ENCODE measurements around the gene SND1.

The SND1 gene

GRCh38 chr7:127933146-127933545, 281.2 kb downstream of the SND1 start:
- Histone ChIP-seq H3K27me3 (ENCODE audit: insufficient read depth, poor library complexity, severe bottlenecking) (no peaks in the 10 kb centered on the region), H3K27ac (replicated peaks) (no peak overlapping the region), H3K4me3 (replicated peaks; ENCODE audit: insufficient read depth, low read length) (no peak overlapping the region)
- no peak for DNase-seq (ENCODE audit: low read depth in 1 of 2, low spot score in 1 of 2)
- TF ChIP-seq GABPA (IDR thresholded peaks at IDR 0.05; ENCODE audit: low read depth) (no peak), POLR2AphosphoS5 (IDR thresholded peaks at IDR 0.05; ENCODE audit: low read depth) (no peak), REST (IDR thresholded peaks at IDR 0.05; ENCODE audit: insufficient replicate concordance, low read depth) (no peak), SPI1 (IDR thresholded peaks at IDR 0.05; ENCODE audit: borderline replicate concordance, low read depth) (no peak), CTCF (IDR thresholded peaks at IDR 0.05; ENCODE audit: insufficient read depth, low read length) (no peak)

GRCh38 chr7:127934711-127935110, 282.7 kb downstream of the SND1 start:
- H3K27ac ChIP-seq (replicated peaks) = no peak overlapping the region
- TF ChIP-seq GABPA (IDR thresholded peaks at IDR 0.05; ENCODE audit: low read depth) (no peak), SPI1 (IDR thresholded peaks at IDR 0.05; ENCODE audit: borderline replicate concordance, low read depth) (no peak), REST (IDR thresholded peaks at IDR 0.05; ENCODE audit: insufficient replicate concordance, low read depth) (no peak), CTCF (IDR thresholded peaks at IDR 0.05; ENCODE audit: insufficient read depth, low read length) (no peak), POLR2AphosphoS5 (IDR thresholded peaks at IDR 0.05; ENCODE audit: low read depth) (no peak)
- no peaks in the 10 kb centered on the region for H3K27me3 ChIP-seq (ENCODE audit: insufficient read depth, poor library complexity, severe bottlenecking)
- no peak overlapping the region for H3K4me3 ChIP-seq (replicated peaks; ENCODE audit: insufficient read depth, low read length)
- no peak for DNase-seq (ENCODE audit: low read depth in 1 of 2, low spot score in 1 of 2)

GRCh38 chr7:127935847-127936376, 283.9 kb downstream of the SND1 start:
- Histone ChIP-seq H3K27me3 (ENCODE audit: insufficient read depth, poor library complexity, severe bottlenecking) (no peaks in the 10 kb centered on the region), H3K27ac (replicated peaks) (no peak overlapping the region), H3K4me3 (replicated peaks; ENCODE audit: insufficient read depth, low read length) (no peak overlapping the region)
- no peak for DNase-seq (ENCODE audit: low read depth in 1 of 2, low spot score in 1 of 2)
- TF ChIP-seq CTCF (IDR thresholded peaks at IDR 0.05; ENCODE audit: insufficient read depth, low read length) = no peak
- TF ChIP-seq SPI1 (IDR thresholded peaks at IDR 0.05; ENCODE audit: borderline replicate concordance, low read depth) = no peak
- no peak for TF ChIP-seq REST (IDR thresholded peaks at IDR 0.05; ENCODE audit: insufficient replicate concordance, low read depth)
- no peak for TF ChIP-seq POLR2AphosphoS5 (IDR thresholded peaks at IDR 0.05; ENCODE audit: low read depth)
- no peak for TF ChIP-seq GABPA (IDR thresholded peaks at IDR 0.05; ENCODE audit: low read depth)

All from HL-60 (cell line).